Stimulated activated CD8-positive, alpha-beta memory T cell treated with anti-CD3 and anti-CD28 coated beads, Interleukin-15, amount 100 ng/mL, for 4 hours (primary cell): ENCODE results near the gene NBEAL2.
"Not testable (repeated sequence)": the region's sequence is repeated elsewhere in the genome, so short reads cannot be mapped to it uniquely, and the experiment has no call there.

Experiments used
- DNase-seq, 2 donors: peaks; one replicate each; pipeline ENCODE4 v3.0.0-alpha.2; 2020; ENCODE audit warnings: low read depth in 2 of 2

Gene NBEAL2

GRCh38 chr3:47010910-47011309 is 31.4 kb downstream of the NBEAL2 start:
- no peak for DNase-seq

GRCh38 chr3:47011371-47011770 is 31.9 kb downstream of the NBEAL2 start:
- DNase-seq: no peak

- no peak for DNase-seq
These were observed 33.1 kb downstream of the NBEAL2 start for GRCh38 chr3:47012342-47013230.

- no peak for DNase-seq
These were observed 33.8 kb downstream of the NBEAL2 start for GRCh38 chr3:47013231-47013630.

- DNase-seq: no peak
These were observed 34.6 kb downstream of the NBEAL2 start for GRCh38 chr3:47014036-47014435.

- DNase-seq: no peak
These were observed 35.7 kb downstream of the NBEAL2 start for GRCh38 chr3:47015151-47015550.

GRCh38 chr3:47016086-47016933 is 36.8 kb downstream of the NBEAL2 start:
- DNase-seq: no peak

GRCh38 chr3:47016934-47017435 is 37.5 kb downstream of the NBEAL2 start:
- peak in 1 of 2 donors; percentile 23 for DNase-seq

GRCh38 chr3:47017504-47018268 is 38.2 kb downstream of the NBEAL2 start:
- DNase-seq: no peak

GRCh38 chr3:47018269-47018611 is 38.8 kb downstream of the NBEAL2 start:
- DNase-seq: no peak

- DNase-seq: no peak
These were observed 39.7 kb downstream of the NBEAL2 start for GRCh38 chr3:47019201-47019600.

GRCh38 chr3:47020311-47020710 is 40.8 kb downstream of the NBEAL2 start:
- DNase-seq: no peak

GRCh38 chr3:47022641-47023071 is 43.2 kb downstream of the NBEAL2 start:
- no peak for DNase-seq

GRCh38 chr3:47024932-47025331 is 45.5 kb downstream of the NBEAL2 start:
- no peak for DNase-seq

GRCh38 chr3:47026432-47026831 is 47.0 kb downstream of the NBEAL2 start:
- DNase-seq: not testable (repeated sequence)

- no peak for DNase-seq
These were observed 48.7 kb downstream of the NBEAL2 start for GRCh38 chr3:47028146-47028545.

- DNase-seq: no peak
These were observed 49.2 kb downstream of the NBEAL2 start for GRCh38 chr3:47028667-47029066.

- not testable (repeated sequence) for DNase-seq
These were observed 51.6 kb downstream of the NBEAL2 start for GRCh38 chr3:47031041-47031440.

GRCh38 chr3:47034868-47035489 is 55.5 kb downstream of the NBEAL2 start:
- DNase-seq: no peak

GRCh38 chr3:47035645-47036044 is 56.2 kb downstream of the NBEAL2 start:
- no peak for DNase-seq

GRCh38 chr3:47036145-47036544 is 56.7 kb downstream of the NBEAL2 start:
- no peak for DNase-seq
